GM12875 (cell line): ENCODE measurements around the gene CYP4A22.

Source experiments
- H3K4me3 ChIP-seq: one replicate; pipeline ENCODE4 v1.5.1; 2011; ENCODE audit warnings: low read depth, low read length, control low read depth
- TF ChIP-seq, protein P1 (sequence below): IDR thresholded peaks from 2 replicates; pipeline ENCODE4 v1.5.1; 2011; ENCODE audit warnings: low read depth, mild to moderate bottlenecking, control low read depth, inconsistent platforms, low read length, moderate library complexity, borderline replicate concordance; ENCODE audit not compliant: insufficient read depth

The CYP4A22 gene

DNA sequence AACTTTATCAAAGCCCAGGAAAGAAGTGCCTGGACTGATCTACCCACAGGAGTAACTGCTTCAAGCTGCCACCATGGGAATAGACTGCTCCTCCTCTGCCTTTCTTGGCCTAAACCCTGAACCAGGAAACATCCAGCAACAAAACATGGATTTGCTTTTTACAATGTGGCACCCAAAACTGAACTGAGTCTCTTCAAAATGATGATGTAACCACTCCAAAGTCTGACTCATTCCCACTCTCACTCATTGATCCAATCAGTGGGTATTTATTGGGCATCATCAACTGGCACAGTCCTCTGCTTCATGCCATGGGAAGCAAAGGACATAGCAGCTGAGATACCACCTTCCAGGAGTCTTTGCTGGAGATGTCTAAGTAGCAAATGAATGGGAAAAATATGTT lies 23.5 kb downstream of the CYP4A22 start:
- TF ChIP-seq, protein P1, sequence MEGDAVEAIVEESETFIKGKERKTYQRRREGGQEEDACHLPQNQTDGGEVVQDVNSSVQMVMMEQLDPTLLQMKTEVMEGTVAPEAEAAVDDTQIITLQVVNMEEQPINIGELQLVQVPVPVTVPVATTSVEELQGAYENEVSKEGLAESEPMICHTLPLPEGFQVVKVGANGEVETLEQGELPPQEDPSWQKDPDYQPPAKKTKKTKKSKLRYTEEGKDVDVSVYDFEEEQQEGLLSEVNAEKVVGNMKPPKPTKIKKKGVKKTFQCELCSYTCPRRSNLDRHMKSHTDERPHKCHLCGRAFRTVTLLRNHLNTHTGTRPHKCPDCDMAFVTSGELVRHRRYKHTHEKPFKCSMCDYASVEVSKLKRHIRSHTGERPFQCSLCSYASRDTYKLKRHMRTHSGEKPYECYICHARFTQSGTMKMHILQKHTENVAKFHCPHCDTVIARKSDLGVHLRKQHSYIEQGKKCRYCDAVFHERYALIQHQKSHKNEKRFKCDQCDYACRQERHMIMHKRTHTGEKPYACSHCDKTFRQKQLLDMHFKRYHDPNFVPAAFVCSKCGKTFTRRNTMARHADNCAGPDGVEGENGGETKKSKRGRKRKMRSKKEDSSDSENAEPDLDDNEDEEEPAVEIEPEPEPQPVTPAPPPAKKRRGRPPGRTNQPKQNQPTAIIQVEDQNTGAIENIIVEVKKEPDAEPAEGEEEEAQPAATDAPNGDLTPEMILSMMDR: no peak

DNA sequence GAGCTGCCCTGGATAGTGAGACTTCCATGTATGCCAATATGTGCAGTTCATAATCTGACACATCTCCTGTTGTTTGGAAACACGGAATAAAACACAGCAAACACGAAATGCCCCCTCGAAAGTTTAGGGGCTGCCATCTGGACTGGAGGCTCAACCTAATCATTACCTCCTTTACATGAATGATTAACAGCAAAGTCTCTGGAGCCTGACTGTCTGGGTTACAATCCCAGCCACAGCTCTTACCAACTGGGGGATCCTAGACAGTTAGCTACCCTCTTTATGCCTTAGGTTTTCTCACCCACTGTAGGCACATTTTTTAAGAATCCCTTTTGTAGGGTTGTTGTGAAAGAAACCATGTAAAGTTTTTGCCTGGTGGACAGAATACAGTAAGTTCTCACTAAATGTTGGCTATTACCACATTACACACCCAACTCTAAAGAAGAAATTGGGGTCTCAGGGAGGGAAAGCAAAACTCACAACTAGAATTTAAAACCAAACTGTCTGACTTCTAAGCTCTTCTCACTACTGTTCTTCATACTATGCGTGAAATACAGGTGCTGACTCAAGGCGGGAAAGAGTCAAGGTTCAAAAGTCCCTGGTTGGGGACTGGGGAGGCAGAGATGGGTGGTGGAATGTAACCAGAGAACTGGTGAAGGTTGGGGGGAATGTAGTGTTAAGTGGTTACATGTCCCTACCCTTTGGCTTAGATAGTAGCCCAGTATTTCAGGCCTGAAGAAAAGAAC lies 24.2 kb downstream of the CYP4A22 start:
- H3K4me3 ChIP-seq: no peak overlapping the region
- TF ChIP-seq, protein P1: no peak

More for the DNA sequence above, 23.5 kb downstream of the CYP4A22 start:
- no peak overlapping the region for H3K4me3 ChIP-seq

DNA sequence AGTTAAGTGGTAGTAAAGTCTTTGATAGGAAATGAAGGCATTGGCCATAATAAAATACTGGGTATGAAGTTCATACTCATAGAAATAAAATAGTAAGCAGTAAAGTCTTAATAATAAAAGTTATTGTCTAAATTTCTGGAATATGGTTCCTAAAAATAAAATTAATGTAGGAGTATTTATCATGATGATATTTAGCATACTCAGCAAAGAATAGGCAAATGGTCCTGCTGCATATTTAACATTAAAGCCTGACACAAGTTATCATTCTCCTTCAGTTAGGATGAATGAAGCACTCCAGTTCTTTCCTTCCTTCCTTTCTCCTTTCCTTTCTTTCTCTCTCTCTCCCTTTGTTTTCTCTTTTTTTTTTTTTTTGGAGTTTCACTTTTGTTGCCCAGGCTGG lies 27.3 kb downstream of the CYP4A22 start:
- TF ChIP-seq, protein P1: no peak
- H3K4me3 ChIP-seq: no peak overlapping the region

GRCh38 chr1:47172782-47173181 lies 35.5 kb downstream of the CYP4A22 start:
- TF ChIP-seq, protein P1: no peak
- no peak overlapping the region for H3K4me3 ChIP-seq

DNA sequence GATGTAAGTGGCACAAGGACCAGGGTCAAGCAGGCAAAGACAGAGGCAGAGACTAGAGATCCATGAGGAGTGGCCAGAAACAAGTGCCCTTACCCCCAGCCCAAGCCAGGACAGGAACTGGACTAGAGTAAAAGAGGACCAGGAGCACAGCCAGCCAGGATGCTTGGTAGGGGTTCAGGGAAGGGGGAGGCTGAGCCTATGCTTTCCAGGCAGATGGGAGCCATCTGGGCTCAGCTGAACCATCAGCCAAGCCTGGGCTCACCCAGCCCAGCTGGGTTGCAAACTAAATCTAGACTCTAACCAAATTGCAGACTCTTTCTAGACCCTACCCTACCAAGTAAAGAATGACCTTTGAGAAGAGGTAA lies 37.4 kb downstream of the CYP4A22 start:
- no peak overlapping the region for H3K4me3 ChIP-seq
- TF ChIP-seq, protein P1: no peak

DNA sequence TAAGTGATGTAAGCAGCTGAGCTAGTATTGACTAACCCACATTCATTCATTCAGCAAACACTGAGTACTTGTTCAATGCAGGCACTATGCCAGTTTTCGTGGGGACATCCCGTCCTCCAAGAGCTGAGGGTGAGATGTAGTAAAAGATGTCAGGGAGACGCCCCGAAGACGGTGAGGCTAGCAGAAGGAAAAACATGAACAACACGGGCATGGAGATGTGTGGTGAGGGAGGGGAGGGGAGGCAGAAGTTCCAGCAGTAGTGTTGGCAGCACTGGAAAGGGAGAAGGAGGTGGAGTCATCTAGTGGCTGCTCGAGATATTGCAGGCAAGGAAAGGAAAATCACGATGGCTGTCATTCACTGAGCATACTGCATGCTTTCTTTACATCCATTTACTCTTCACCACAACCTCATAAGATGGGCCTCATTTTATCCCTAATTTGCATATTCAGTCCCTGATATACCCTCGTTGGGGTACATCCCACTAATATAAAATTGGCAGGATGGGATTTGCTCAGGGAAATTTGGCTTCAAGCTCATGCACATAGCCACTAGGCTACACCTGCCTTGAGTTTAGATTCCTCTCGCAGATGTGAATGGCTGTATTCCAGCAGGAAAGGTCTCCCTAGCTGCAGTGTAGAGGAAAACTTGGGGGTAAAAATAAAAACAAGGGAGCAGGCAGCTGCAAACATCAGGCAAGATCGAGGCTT lies 38.1 kb downstream of the CYP4A22 start:
- TF ChIP-seq, protein P1: peak; percentile 99
- H3K4me3 ChIP-seq: no peak overlapping the region

GRCh38 chr1:47178020-47178419 lies 40.8 kb downstream of the CYP4A22 start:
- TF ChIP-seq, protein P1: no peak
- H3K4me3 ChIP-seq: no peak overlapping the region
